Measurements from ENCODE around the gene SHLD3. TPM values are rescaled to one million over a fixed set of nuclear protein-coding genes. Genes with fewer than 3 reads are reported as not detected.
"Not testable (repeated sequence)": the region's sequence is repeated elsewhere in the genome, so short reads cannot be mapped to it uniquely, and the experiment has no call there.

The SHLD3 gene, protein sequence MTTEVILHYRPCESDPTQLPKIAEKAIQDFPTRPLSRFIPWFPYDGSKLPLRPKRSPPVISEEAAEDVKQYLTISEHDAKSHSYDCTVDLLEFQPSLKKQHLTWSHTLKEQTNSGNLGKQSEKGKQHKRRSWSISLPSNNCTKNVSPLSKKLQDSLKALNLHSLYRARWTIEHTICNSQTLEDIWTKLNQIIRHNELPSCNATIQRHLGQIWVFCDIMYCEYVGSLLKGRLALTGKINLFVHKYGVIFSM
- total RNA-seq: 1 to 10 TPM in 3 of 6 experiments, under 1 TPM in 3; 0.76 to 1.8 (median 1.2) TPM
- long read RNA-seq: 0 reads

DNA sequence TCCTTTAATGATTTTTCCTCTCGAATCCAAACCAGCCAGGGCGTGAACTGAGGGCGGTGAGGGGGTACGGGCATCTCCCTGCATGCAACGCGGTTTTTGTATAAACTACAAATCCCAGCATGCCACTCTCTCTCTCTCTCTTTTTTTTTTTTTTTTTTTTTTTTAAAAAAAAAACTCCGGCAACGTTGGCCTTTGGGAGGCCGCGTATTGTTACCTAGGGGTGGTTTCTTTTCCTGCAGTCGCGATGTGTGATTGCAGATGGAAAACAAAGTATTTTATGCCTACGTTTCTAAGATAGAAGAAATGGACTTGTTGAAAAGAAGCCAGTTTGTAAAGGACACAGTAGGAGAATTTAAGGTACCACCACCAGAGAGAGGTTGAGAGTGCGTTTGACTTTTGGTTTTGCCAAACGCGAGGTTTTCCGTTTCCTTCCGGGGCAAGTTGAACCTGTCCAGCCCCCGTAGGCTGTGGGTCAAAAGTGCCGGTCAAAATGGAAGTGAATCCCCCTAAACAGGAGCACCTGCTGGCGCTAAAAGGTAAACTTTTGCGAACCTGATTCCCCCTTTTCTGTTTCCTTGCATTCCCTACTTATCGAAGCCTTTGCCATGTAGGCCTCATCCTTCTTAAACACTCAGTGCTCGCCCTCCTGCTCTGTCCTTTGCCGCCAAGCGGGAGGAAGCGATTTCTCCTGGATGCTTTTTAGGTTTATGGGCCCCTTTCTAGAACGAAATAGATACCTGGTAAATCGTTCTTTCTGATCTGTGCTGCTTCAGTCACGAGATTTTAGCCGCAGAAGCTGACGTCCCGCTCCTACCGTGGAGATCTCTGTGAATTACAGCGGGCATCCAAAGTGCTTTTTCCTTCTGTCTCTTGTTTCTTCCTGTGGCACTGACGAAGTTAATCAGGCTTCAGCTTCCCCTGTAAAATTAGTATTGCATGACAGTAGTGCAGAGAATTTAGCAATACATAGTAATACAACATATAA lies at the start of gene SHLD3, which contains the start of gene TRAPPC13:
TSS of gene SHLD3 (plus strand) at position 457 of the 985 bp plus-strand sequence. CDS start 4,561 bp downstream, outside the sequence.
TSS of gene TRAPPC13 (plus strand) at position 457 of the 985 bp plus-strand sequence. CDS start at position 491, 34 bp downstream.
- H3K27me3 ChIP-seq: no peaks in the 10 kb centered on the region
- peak; percentile 76 to 90 (median 85) for DNase-seq
- H3K9me3 ChIP-seq: no peaks in the 10 kb centered on the region
- intact Hi-C loops (cut with DNase I): no loop called here
- under 1% methylated on average over 36 of the region's 36 CpGs for WGBS (ENCODE audit: insufficient coverage, low coverage, low lambda C conversion rate, missing lambda C conversion rate)
- ATAC-seq: peak; percentile 87 to 92 (median 91)
- TF ChIP-seq, protein P1, sequence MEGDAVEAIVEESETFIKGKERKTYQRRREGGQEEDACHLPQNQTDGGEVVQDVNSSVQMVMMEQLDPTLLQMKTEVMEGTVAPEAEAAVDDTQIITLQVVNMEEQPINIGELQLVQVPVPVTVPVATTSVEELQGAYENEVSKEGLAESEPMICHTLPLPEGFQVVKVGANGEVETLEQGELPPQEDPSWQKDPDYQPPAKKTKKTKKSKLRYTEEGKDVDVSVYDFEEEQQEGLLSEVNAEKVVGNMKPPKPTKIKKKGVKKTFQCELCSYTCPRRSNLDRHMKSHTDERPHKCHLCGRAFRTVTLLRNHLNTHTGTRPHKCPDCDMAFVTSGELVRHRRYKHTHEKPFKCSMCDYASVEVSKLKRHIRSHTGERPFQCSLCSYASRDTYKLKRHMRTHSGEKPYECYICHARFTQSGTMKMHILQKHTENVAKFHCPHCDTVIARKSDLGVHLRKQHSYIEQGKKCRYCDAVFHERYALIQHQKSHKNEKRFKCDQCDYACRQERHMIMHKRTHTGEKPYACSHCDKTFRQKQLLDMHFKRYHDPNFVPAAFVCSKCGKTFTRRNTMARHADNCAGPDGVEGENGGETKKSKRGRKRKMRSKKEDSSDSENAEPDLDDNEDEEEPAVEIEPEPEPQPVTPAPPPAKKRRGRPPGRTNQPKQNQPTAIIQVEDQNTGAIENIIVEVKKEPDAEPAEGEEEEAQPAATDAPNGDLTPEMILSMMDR (IDR thresholded peaks at IDR 0.05): peak in 1 of 4 donors; percentile 26
- no peak for TF ChIP-seq POLR2A (IDR thresholded peaks at IDR 0.05)
- H3K4me1 ChIP-seq: peaks cover 0 to 23% (median 9%) of the 10 kb centered on the region in 4 donors
- H3K4me3 ChIP-seq: peak within 1 kb of the TSS; percentile 71 to 91 (median 87)
- peak within 1 kb of the TSS; percentile 46 to 79 (median 69) for H3K27ac ChIP-seq
- H3K36me3 ChIP-seq: peaks cover 0 to 6% (median 1%) of the 10 kb centered on the region in 4 donors

DNA sequence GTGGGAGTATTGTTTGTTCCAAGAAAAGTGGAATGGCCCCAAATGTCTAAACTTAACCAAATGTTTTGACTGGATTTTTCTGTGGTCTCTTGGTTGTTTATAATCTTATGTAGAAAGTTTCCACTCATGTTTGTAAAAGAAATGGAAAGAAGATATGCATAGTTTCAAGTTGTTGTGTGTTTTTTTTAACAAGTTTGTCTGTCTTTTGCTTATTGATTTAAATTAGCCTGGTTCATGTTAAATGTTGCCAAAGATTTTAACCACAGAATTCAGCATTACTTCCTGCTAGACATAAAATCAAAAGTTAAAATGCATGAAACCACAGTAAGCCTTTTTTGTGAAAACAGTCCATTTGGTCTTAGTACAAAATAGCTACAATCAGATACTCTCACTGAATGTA lies 47.7 kb upstream of the SHLD3 start:
- Histone ChIP-seq H3K27me3 (no peaks in the 10 kb centered on the region), H3K4me1 (no peaks in the 10 kb centered on the region), H3K9me3 (no peaks in the 10 kb centered on the region), H3K36me3 (peaks cover 0 to 33% (median 1%) of the 10 kb centered on the region in 4 donors), H3K27ac (no peak overlapping the region), H3K4me3 (no peak overlapping the region)
- no peak for TF ChIP-seq POLR2A (IDR thresholded peaks at IDR 0.05)
- TF ChIP-seq, protein P1 (IDR thresholded peaks at IDR 0.05): no peak
- intact Hi-C loops (cut with DNase I): no loop called here
- ATAC-seq (no peak), DNase-seq (no peak)

DNA sequence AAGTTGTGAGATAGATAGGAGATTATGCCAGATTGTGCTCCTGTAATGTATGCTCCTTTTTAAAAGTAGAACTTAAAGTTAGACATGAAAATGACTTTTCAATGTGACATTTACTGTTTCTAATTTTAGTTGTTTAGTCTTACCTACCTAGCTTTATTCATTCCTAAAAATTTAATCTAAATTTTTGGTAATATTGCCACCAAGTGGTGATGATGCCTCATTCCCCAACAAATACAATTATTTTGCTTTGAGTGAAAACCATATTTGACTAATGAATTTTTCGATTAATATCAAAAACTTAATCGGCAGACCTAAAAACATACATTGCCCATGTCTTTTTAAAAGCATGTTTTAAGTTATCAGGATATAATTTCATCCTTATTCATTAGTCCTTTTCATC lies 36.1 kb upstream of the SHLD3 start:
- WGBS (ENCODE audit: insufficient coverage, low coverage, low lambda C conversion rate, missing lambda C conversion rate): 89% methylated on average over 2 of the region's 2 CpGs
- Histone ChIP-seq H3K4me1 (no peaks in the 10 kb centered on the region), H3K4me3 (no peak overlapping the region), H3K27me3 (no peaks in the 10 kb centered on the region), H3K36me3 (peaks cover 0 to 84% (median 27%) of the 10 kb centered on the region in 4 donors), H3K27ac (no peak overlapping the region), H3K9me3 (no peaks in the 10 kb centered on the region)
- intact Hi-C loops (cut with DNase I): no loop called here
- TF ChIP-seq, protein P1 (IDR thresholded peaks at IDR 0.05): peak in 1 of 4 donors; percentile 15
- TF ChIP-seq POLR2A (IDR thresholded peaks at IDR 0.05): no peak
- no peak for ATAC-seq
- DNase-seq: no peak

DNA sequence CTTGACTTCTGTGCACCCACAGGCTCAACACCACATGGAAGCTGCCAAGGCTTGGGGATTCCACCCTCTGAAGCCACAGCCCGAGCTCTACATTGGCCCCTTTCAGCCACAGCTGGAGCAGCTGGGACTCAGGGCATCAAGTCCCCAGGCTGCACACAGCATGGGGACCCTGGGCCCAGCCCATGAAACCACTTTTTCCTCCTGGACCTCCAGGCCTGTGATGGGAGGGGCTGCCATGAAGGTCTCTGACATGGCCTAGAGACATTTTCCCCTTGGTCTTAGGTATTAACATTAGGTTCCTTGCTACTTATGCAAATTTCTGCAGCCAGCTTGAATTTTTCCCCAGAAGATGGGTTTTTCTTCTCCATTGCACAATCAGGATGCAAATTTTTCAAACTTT lies 23.1 kb upstream of the SHLD3 start:
- H3K9me3 ChIP-seq; intact Hi-C loops (cut with DNase I); H3K27ac ChIP-seq; H3K27me3 ChIP-seq; ATAC-seq; H3K4me3 ChIP-seq; H3K4me1 ChIP-seq; DNase-seq: not testable (repeated sequence)
- peaks cover 0 to 73% (median 16%) of the 10 kb centered on the region in 4 donors for H3K36me3 ChIP-seq
- WGBS (ENCODE audit: insufficient coverage, low coverage, low lambda C conversion rate, missing lambda C conversion rate): 20% methylated on average over 1 of the region's 1 CpG

Measured in right lobe of liver (tissue), 6 donors.